ENCODE data around the gene NACA2.

- TF ChIP-seq CTCF (IDR thresholded peaks at IDR 0.05; ENCODE audit: low read length) (no peak), EZH2 (IDR thresholded peaks at IDR 0.05; ENCODE audit: borderline replicate concordance, low read length) (no peak)
These were observed 4.6 kb upstream of the NACA2 start for GRCh38 chr17:61595418-61596186.

All from OCI-LY1 (cell line).